ENCODE measurements around the gene LRRC63. TPM values are rescaled to one million over a fixed set of nuclear protein-coding genes. Genes with fewer than 3 reads are reported as not detected.
"Not testable (repeated sequence)": the region's sequence is repeated elsewhere in the genome, so short reads cannot be mapped to it uniquely, and the experiment has no call there.

The LRRC63 gene
- total and polyA plus RNA-seq, 8 donors = 0.10 to 0.65 (median 0.35) TPM

DNA sequence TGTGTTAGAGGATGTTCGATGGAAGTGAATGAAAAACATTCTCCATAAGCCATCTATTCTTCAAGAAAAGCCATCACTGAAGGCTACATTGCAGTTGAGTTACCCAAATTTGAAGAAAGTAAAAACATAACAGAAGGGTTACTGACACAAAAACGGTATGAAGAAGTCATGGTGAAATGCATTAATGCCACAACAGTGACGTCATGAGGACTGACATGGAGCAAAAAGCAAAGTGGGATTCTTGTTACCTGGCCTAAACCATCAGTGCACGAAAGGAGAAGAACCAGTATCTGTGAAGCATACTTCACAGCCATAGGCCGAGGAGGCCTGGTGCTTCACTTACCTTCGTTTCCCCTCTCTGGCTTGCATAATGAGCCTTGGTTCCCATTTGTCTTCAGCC lies 58.7 kb downstream of the LRRC63 start:
- Histone ChIP-seq H3K27ac (no peak overlapping the region), H3K27me3 (no peaks in the 10 kb centered on the region), H3K9me3 (no peaks in the 10 kb centered on the region), H3K4me3 (no peak overlapping the region), H3K36me3 (no peaks in the 10 kb centered on the region), H3K4me1 (no peaks in the 10 kb centered on the region)
- DNase-seq (no peak), ATAC-seq (no peak)
- intact Hi-C loops (cut with DNase I) = no loop called here
- TF ChIP-seq, protein P1, sequence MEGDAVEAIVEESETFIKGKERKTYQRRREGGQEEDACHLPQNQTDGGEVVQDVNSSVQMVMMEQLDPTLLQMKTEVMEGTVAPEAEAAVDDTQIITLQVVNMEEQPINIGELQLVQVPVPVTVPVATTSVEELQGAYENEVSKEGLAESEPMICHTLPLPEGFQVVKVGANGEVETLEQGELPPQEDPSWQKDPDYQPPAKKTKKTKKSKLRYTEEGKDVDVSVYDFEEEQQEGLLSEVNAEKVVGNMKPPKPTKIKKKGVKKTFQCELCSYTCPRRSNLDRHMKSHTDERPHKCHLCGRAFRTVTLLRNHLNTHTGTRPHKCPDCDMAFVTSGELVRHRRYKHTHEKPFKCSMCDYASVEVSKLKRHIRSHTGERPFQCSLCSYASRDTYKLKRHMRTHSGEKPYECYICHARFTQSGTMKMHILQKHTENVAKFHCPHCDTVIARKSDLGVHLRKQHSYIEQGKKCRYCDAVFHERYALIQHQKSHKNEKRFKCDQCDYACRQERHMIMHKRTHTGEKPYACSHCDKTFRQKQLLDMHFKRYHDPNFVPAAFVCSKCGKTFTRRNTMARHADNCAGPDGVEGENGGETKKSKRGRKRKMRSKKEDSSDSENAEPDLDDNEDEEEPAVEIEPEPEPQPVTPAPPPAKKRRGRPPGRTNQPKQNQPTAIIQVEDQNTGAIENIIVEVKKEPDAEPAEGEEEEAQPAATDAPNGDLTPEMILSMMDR (IDR thresholded peaks at IDR 0.05) = no peak

DNA sequence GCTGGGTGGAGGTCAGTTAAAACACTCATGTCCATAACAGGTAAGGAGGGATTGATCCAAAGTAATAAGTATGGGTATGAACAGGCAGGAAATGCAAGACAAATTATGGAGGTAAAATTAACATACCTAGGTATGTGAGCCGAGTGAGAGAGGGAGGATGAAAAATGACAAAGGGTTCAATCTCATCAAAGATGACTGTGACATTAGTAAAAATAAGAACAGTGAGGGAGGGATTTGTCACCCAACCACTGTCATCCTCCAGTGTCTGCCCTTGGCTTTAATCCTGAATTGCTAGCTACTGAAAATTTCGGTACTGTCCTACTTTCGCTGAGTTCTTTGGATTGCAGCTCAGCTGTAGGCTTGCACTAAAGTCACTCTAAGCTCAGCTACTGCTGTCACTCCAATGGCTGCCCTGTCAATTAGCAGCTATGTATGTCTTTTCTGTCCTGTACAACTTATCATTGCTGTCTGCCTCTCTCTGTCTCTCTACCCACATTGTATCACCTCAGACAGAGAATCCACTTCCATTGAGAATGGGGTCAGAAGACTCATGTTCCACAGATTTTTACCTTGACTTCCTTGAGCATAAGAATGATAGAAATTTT lies 62.5 kb downstream of the LRRC63 start:
- no peaks in the 10 kb centered on the region for H3K27me3 ChIP-seq
- ATAC-seq (no peak), DNase-seq (no peak)
- H3K4me1 ChIP-seq = no peaks in the 10 kb centered on the region
- TF ChIP-seq, protein P1 (IDR thresholded peaks at IDR 0.05) = no peak
- intact Hi-C loops (cut with DNase I) = no loop called here
- H3K9me3 ChIP-seq = no peaks in the 10 kb centered on the region
- no peak overlapping the region for H3K27ac ChIP-seq
- H3K4me3 ChIP-seq = no peak overlapping the region
- no peaks in the 10 kb centered on the region for H3K36me3 ChIP-seq

DNA sequence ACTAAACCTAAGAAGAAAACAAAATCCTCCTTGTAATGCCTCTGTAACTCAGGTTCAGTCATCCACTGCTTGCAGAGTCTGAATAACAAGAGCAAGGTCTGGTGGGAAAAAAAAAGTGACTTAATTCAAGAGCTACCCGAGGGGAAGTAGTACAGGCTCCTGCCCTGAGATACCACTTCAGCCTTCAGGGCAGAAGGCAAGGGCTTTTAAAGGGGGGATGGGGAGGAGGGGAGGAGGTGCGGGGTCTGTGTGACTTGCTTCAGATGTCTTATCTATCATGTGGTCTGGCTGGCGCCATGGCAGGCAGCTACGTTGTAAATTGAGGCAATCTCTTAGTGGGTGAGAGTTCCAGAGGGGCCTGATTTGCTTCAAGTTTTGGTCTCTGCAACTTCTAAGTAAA lies 66.7 kb downstream of the LRRC63 start:
- ATAC-seq = no peak
- Histone ChIP-seq H3K36me3 (no peaks in the 10 kb centered on the region), H3K27me3 (no peaks in the 10 kb centered on the region), H3K27ac (no peak overlapping the region), H3K4me3 (no peak overlapping the region), H3K4me1 (no peaks in the 10 kb centered on the region), H3K9me3 (no peaks in the 10 kb centered on the region)
- TF ChIP-seq, protein P1 (IDR thresholded peaks at IDR 0.05) = no peak
- intact Hi-C loops (cut with DNase I) = no loop called here
- DNase-seq = no peak

DNA sequence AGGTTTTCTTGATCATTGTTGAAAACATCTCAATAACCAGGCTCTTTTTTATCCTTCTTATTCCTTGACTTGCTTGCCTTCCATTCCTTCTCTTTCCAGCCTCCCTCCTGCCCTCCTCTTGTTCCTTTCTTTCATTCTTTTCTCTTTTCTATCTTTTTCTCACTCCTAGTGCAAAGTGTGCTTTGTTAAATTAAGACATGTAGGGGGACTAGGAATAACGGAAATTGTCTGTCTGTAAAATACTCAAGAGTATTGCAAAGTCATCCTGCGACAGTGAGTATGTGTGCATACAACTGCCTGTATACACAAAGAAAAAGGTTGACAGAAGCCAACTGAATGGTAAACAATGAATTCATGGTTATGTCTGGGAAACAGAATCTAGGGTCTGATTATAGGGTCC lies 70.1 kb downstream of the LRRC63 start:
- Histone ChIP-seq H3K27me3 (no peaks in the 10 kb centered on the region), H3K4me1 (no peaks in the 10 kb centered on the region), H3K27ac (no peak overlapping the region), H3K9me3 (no peaks in the 10 kb centered on the region), H3K36me3 (no peaks in the 10 kb centered on the region), H3K4me3 (no peak overlapping the region)
- DNase-seq (no peak), ATAC-seq (no peak)
- intact Hi-C loops (cut with DNase I) = no loop called here
- TF ChIP-seq, protein P1 (IDR thresholded peaks at IDR 0.05) = no peak

DNA sequence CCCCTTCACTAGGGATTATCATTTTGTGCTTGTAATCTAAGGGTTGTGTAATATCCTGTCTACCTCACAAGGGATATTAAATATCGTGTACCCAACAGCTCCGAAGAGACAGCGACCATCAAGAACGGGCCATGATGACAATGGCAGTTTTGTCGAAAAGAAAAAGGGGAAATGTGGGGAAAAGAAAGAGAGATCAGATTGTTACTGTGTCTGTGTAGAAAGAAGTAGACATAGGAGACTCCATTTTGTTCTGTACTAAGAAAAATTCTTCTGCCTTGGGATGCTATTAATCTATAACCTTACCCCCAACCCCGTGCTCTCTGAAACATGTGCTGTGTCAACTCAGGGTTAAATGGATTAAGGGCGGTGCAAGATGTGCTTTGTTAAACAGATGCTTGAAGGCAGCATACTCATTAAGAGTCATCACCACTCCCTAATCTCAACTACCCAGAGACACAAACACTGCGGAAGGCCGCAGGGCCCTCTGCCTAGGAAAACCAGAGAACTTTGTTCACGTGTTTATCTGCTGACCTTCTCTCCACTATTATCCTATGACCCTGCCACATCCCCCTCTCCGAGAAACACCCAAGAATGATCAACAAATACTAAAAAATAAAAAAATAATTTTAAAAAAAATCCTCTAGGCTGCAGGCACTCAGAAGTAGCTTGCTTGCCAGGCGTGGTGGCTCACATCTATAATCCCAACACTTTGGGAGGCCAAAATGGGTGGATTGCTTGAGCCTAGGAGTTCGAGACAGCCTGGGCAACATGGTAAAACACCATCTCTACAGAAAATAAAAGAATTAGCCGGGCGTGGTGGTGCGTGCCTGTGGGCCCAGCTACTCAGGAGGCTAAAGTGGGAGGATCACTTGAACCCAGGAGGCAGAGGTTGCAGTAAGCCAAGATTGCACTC lies 72.4 kb downstream of the LRRC63 start:
- H3K27ac ChIP-seq; H3K36me3 ChIP-seq; ATAC-seq; H3K4me3 ChIP-seq; H3K9me3 ChIP-seq; DNase-seq; H3K27me3 ChIP-seq; intact Hi-C loops (cut with DNase I); H3K4me1 ChIP-seq: not testable (repeated sequence)
